CD4-positive, CD25-positive, alpha-beta regulatory T cell (primary cell): ENCODE results near the gene RBM33. TPM values are rescaled to one million over a fixed set of nuclear protein-coding genes. Genes with fewer than 3 reads are reported as not detected.

Source experiments
- ATAC-seq, 2 donors: fragments of 150-1000 bp; cut with Tn5 transposase; one replicate each; pipeline ENCODE4 v1.10.0; 2021; ENCODE audit warnings: low read depth in 2 of 2, moderate number of reproducible peaks in 2 of 2, moderate library complexity in 1 of 2
- DNase-seq, 3 donors: peaks; one replicate each; pipeline versions ENCODE4 v3.0.0 to v3.0.0-alpha.2; 2012 to 2022; ENCODE audit warnings: mixed read lengths in 1 of 3
- H3K27ac ChIP-seq: one replicate; pipeline ENCODE4 v1.7.0; 2013; ENCODE audit warnings: mild to moderate bottlenecking, low read length; ENCODE audit not compliant: insufficient read depth, poor library complexity, severe bottlenecking
- H3K27me3 ChIP-seq: one replicate; pipeline ENCODE4 v1.7.0; 2013; ENCODE audit warnings: low read length; ENCODE audit not compliant: control insufficient read depth, insufficient read depth
- H3K36me3 ChIP-seq: one replicate; pipeline ENCODE4 v1.7.0; 2013; ENCODE audit warnings: mild to moderate bottlenecking, low read length, moderate library complexity; ENCODE audit not compliant: control insufficient read depth, insufficient read depth
- H3K4me1 ChIP-seq: 2 replicates; pipeline ENCODE4 v1.7.0; 2013; ENCODE audit warnings: mild to moderate bottlenecking, low read length; ENCODE audit not compliant: insufficient read depth, control insufficient read depth, poor library complexity, severe bottlenecking
- H3K4me3 ChIP-seq: one replicate; pipeline ENCODE4 v1.7.0; 2013; ENCODE audit warnings: low read depth, mild to moderate bottlenecking, low read length, moderate library complexity
- H3K9me3 ChIP-seq, 2 experiments: 1 replicate in 1 of 2; 2 replicates in 1 of 2; pipeline ENCODE4 v1.7.0; 2013; ENCODE audit warnings: low read length in 2 of 2, mild to moderate bottlenecking in 1 of 2, moderate library complexity in 1 of 2; ENCODE audit not compliant: control insufficient read depth in 2 of 2
- H3K27ac Mint-ChIP-seq, 3 donors: one replicate each; pipeline ENCODE4 v1.8.0; 2020 to 2022; ENCODE audit warnings: mild to moderate bottlenecking in 3 of 3, mixed read lengths in 3 of 3, moderate library complexity in 2 of 3
- H3K27me3 Mint-ChIP-seq: one replicate; pipeline ENCODE4 v1.8.0; 2022; ENCODE audit warnings: mild to moderate bottlenecking, mixed read lengths
- H3K36me3 Mint-ChIP-seq: one replicate; pipeline ENCODE4 v1.8.0; 2020; ENCODE audit warnings: mixed read lengths
- H3K4me1 Mint-ChIP-seq, 4 donors: one replicate each; pipeline ENCODE4 v1.8.0; 2020 to 2022; ENCODE audit warnings: mixed read lengths in 4 of 4, mild to moderate bottlenecking in 1 of 4
- H3K4me3 Mint-ChIP-seq, 4 donors: one replicate each; pipeline ENCODE4 v1.8.0; 2020 to 2022; ENCODE audit warnings: mild to moderate bottlenecking in 4 of 4, mixed read lengths in 4 of 4, moderate library complexity in 3 of 4
- H3K9me3 Mint-ChIP-seq, 7 donors: one replicate each; pipeline ENCODE4 v1.8.0; 2020 to 2022; ENCODE audit warnings: mixed read lengths in 7 of 7, mild to moderate bottlenecking in 3 of 7, moderate library complexity in 2 of 7
- polyA plus RNA-seq, 4 donors: library from polyadenylated mRNA; unstranded; fragments of 300-500 nt; fragmentation: Illumina TruSeq; gene quantifications; one replicate each; pipeline ENCODE4 v1.2.3, GENCODE V29; 2021
- total RNA-seq: library from RNA; stranded (reverse); gene quantifications from one replicate; pipeline ENCODE4 v1.2.3, GENCODE V29; 2022

Gene RBM33
- total and polyA plus RNA-seq, 5 donors from 2014 or later = 33.5 to 196 (median 36.8) TPM

- Mint-ChIP-seq H3K36me3 (no peaks in the 10 kb centered on the region), H3K27ac (no peak overlapping the region), H3K9me3 (peaks cover 0 to 1% (median 0%) of the 10 kb centered on the region in 7 donors), H3K4me3 (peak overlapping the region in 2 of 4 donors; percentile 71 to 76), H3K4me1 (peaks cover 0 to 26% (median 0%) of the 10 kb centered on the region in 4 donors), H3K27me3 (peaks cover 60% of the 10 kb centered on the region)
- Histone ChIP-seq H3K9me3 (no peaks in the 10 kb centered on the region), H3K36me3 (no peaks in the 10 kb centered on the region), H3K4me3 (no peak overlapping the region), H3K27me3 (peaks cover 4% of the 10 kb centered on the region), H3K27ac (no peak overlapping the region), H3K4me1 (peaks cover 32% of the 10 kb centered on the region)
- ATAC-seq = peak in 1 of 2 donors; percentile 31
- DNase-seq = peak in 1 of 3 donors; percentile 64
Observed at GRCh38 chr7:155804897-155805825, 160.7 kb downstream of the RBM33 start.

DNA sequence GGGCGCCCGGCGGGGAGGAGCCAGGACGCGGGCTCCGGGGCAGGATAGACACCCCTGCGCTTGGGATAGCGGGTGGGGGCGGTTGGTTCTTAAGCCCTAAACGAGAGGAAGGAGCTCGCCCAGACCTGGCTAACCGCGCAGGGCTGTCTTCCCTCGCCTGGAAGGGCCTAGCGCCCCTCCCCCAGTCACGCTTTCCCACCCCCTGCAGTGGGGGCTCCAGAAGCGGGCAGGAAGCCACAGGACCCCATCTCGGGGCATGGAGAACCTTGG is 161.3 kb downstream of the RBM33 start:
- no peak overlapping the region for H3K4me3 ChIP-seq

GRCh38 chr7:155806096-155806871 is 161.8 kb downstream of the RBM33 start:
- ATAC-seq = no peak
- no peaks in the 10 kb centered on the region for H3K9me3 ChIP-seq
- Mint-ChIP-seq H3K27me3 (peaks cover 59% of the 10 kb centered on the region), H3K36me3 (no peaks in the 10 kb centered on the region), H3K4me3 (no peak overlapping the region), H3K9me3 (peaks cover 0 to 1% (median 0%) of the 10 kb centered on the region in 7 donors), H3K27ac (no peak overlapping the region), H3K4me1 (peaks cover 0 to 31% (median under 1%) of the 10 kb centered on the region in 4 donors)
- DNase-seq = no peak
- no peaks in the 10 kb centered on the region for H3K36me3 ChIP-seq
- peaks cover 32% of the 10 kb centered on the region for H3K4me1 ChIP-seq
- peaks cover 1% of the 10 kb centered on the region for H3K27me3 ChIP-seq
- H3K27ac ChIP-seq = no peak overlapping the region
- no peak overlapping the region for H3K4me3 ChIP-seq

More for the DNA sequence above, 161.3 kb downstream of the RBM33 start:
- Histone ChIP-seq H3K4me1 (peaks cover 32% of the 10 kb centered on the region), H3K36me3 (no peaks in the 10 kb centered on the region), H3K27ac (no peak overlapping the region), H3K27me3 (peaks cover 3% of the 10 kb centered on the region), H3K9me3 (no peaks in the 10 kb centered on the region)
- Mint-ChIP-seq H3K4me1 (peaks cover 0 to 28% (median 0%) of the 10 kb centered on the region in 4 donors), H3K36me3 (no peaks in the 10 kb centered on the region), H3K4me3 (no peak overlapping the region), H3K27ac (no peak overlapping the region), H3K27me3 (peaks cover 59% of the 10 kb centered on the region), H3K9me3 (peaks cover 0 to 1% (median 0%) of the 10 kb centered on the region in 7 donors)
- no peak for DNase-seq
- ATAC-seq = no peak

GRCh38 chr7:155807065-155807671 is 162.7 kb downstream of the RBM33 start:
- Histone ChIP-seq H3K9me3 (no peaks in the 10 kb centered on the region), H3K27ac (no peak overlapping the region), H3K4me3 (no peak overlapping the region), H3K36me3 (no peaks in the 10 kb centered on the region), H3K27me3 (no peaks in the 10 kb centered on the region), H3K4me1 (peaks cover 32% of the 10 kb centered on the region)
- H3K27ac Mint-ChIP-seq = no peak overlapping the region
- DNase-seq = no peak
- H3K9me3 Mint-ChIP-seq = peaks cover 0 to 4% (median 0%) of the 10 kb centered on the region in 7 donors
- peaks cover 64% of the 10 kb centered on the region for H3K27me3 Mint-ChIP-seq
- H3K4me1 Mint-ChIP-seq = peaks cover 0 to 37% (median 6%) of the 10 kb centered on the region in 4 donors
- peak overlapping the region in 1 of 4 donors; percentile 46 for H3K4me3 Mint-ChIP-seq
- no peaks in the 10 kb centered on the region for H3K36me3 Mint-ChIP-seq
- no peak for ATAC-seq

GRCh38 chr7:155807789-155808548 is 163.5 kb downstream of the RBM33 start:
- no peaks in the 10 kb centered on the region for H3K9me3 ChIP-seq
- ATAC-seq (no peak), DNase-seq (no peak)
- no peaks in the 10 kb centered on the region for H3K36me3 Mint-ChIP-seq
- H3K36me3 ChIP-seq = no peaks in the 10 kb centered on the region
- peaks cover 32% of the 10 kb centered on the region for H3K4me1 ChIP-seq
- no peak overlapping the region for H3K4me3 ChIP-seq
- H3K4me1 Mint-ChIP-seq = peaks cover 0 to 35% (median 8%) of the 10 kb centered on the region in 4 donors
- H3K9me3 Mint-ChIP-seq = peaks cover 0 to 4% (median 0%) of the 10 kb centered on the region in 7 donors
- H3K4me3 Mint-ChIP-seq = no peak overlapping the region
- H3K27me3 ChIP-seq = no peaks in the 10 kb centered on the region
- no peak overlapping the region for H3K27ac ChIP-seq
- peaks cover 66% of the 10 kb centered on the region for H3K27me3 Mint-ChIP-seq
- no peak overlapping the region for H3K27ac Mint-ChIP-seq

- H3K27me3 Mint-ChIP-seq = peaks cover 69% of the 10 kb centered on the region
- Histone ChIP-seq H3K4me3 (no peak overlapping the region), H3K9me3 (no peaks in the 10 kb centered on the region), H3K27me3 (no peaks in the 10 kb centered on the region), H3K27ac (no peak overlapping the region), H3K4me1 (peaks cover 25% of the 10 kb centered on the region), H3K36me3 (no peaks in the 10 kb centered on the region)
- no peaks in the 10 kb centered on the region for H3K36me3 Mint-ChIP-seq
- H3K9me3 Mint-ChIP-seq = peaks cover 0 to 4% (median 0%) of the 10 kb centered on the region in 7 donors
- H3K4me1 Mint-ChIP-seq = peaks cover 0 to 32% (median 8%) of the 10 kb centered on the region in 4 donors
- ATAC-seq (no peak), DNase-seq (no peak)
- H3K4me3 Mint-ChIP-seq = no peak overlapping the region
- no peak overlapping the region for H3K27ac Mint-ChIP-seq
Observed at GRCh38 chr7:155808549-155809331, 164.3 kb downstream of the RBM33 start.
